Effector CD8-positive, alpha-beta T cell (primary cell): ENCODE data around the gene TEX50.
"Not testable (repeated sequence)": the region's sequence is repeated elsewhere in the genome, so short reads cannot be mapped to it uniquely, and the experiment has no call there.

Source experiments
- DNase-seq: peaks from one replicate; lab custom pipeline; 2025; lab: John Stamatoyannopoulos, UW

TEX50 gene

DNA sequence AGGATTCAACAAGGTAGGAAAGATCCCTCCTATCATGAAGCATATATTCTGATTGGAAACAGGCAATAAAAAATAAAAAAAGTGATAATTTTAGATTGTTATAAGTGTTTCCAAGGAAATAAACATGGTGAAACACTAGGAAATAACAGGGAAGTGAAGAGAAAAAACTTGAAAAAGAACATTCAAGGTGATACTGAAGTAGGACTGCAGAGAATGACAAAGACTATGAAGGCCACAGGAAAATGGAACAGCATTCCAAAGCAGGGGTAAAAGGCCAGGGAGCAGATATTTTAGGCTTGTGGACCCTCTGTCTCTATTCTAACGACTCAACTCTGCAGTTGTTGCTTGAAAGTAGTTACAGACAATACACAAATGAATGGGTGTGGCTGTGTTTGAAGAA, 26.6 kb downstream of the TEX50 start:
- no peak for DNase-seq

DNA sequence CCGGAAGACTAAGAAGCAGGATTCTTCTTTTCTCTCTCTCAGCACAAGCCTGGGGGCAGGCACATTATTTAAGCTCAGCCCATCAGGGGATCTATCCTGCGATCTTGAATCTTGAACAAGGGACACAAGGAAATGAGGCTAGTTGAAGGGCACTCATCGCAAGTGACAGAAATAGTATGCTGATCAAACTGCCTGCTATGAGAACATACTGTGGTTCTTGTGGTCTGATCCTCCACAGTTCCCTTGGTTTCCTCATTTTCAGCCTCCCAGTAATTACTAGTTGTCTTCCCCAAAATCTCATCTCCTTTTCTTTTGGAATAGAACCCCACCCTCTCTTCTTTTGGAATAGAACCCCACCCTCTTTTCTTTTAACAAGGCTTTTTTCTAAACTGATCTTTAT, 28.0 kb downstream of the TEX50 start:
- no peak for DNase-seq

DNA sequence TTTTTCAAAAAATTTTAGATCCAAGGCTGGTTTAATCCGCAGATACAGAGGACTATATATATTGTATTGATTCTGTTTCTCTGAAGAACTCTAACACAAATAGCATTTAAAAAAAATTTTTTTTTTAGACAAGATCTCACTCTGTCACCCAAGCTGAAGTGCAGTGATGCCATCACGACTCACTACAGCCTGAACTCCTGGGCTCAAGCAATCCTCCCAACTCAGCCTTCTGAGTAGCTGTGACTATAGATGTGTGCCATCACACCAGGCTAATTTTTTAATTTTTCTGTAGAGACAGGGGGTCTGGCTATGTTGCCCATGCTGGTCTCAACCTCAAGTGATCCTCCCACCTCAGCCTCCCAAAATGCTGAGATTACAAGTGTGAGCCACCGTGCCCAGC, 31.5 kb downstream of the TEX50 start:
- no peak for DNase-seq

- no peak for DNase-seq
Observed at GRCh38 chr1:173669491-173669941, 34.4 kb downstream of the TEX50 start, which contains the start of gene ANKRD45. Gene ANKRD45 (minus strand): TSS chr1:173669851. CDS start chr1:173659418, 10,433 bp downstream.

DNA sequence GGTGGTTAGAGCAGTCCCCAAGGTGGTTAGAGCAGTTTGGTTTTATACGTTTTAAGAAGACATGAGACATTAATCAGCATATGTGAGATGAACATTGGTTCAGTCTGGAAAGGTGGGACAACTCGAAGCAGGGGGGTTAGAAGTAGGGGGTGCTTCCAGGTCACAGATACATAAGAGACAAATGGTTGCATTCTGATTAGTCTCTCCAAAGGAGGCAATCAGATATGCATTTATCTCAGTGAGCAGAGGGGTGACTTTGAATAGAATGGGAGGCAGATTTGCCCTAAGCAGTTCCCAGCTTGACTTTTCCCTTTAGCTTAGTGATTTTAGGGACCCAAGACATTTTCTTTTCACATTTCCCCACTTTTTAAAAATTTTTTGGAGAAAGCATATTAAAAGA, 39.4 kb downstream of the TEX50 start:
- DNase-seq: not testable (repeated sequence)

- DNase-seq: not testable (repeated sequence)
Observed at GRCh38 chr1:173680152-173680551, 45.0 kb downstream of the TEX50 start.

DNA sequence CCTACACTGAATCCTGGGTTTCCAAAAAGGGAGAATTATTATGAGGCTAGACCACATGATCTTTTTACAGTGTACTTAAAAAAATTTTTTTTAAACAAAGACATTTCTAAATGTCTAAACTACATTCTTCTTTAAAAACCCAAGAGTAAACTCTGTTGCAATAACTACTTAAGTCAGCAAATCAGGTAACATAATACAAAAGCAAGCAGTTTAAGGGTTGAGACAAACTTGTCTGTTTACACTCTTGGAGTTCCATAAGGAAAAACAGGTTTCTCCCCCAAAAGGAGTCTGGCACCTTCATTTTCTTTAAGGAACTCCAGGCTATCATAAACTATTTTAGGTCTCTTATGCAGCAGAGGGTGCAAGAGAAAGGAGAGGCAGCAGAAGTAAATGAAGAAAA, 47.0 kb downstream of the TEX50 start:
- DNase-seq: no peak

DNA sequence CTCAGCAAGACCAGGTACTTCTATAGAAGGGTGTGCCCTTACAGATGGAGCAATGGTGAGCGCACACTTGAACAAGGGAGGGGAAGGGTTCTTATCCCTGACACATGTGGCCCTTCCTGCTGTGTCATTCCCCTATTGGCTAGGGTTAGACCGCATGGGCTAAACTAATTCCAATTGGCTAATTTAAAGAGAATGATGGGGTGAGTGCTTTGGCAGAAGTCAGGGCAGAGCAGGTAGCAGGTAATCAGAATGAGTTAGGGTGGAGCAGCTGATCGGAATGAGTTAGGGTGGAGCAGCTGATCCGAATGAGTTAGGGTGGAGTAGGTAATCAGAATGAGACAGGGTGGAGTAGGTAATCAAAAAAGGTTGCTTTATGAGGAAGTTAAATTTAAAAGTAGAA, 48.7 kb downstream of the TEX50 start:
- DNase-seq: not testable (repeated sequence)

DNA sequence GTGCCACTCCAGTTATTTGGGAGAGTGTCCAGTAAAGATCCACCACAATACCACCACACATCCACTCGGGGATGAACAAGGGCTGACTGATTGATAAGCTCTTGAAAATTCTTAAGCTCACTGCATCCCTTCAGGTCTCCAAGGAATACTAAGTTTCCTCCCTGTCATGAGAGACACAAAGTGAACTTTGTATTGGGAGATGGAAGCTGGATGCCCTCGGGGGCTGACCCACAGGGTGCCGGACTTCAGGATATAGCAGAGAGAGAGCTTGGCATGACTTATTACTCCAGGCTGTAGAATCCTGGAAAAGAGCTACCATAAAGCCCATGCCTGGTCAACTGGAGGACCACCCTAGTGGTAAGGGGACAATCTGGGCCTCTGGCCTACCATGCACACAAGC, 50.0 kb downstream of the TEX50 start:
- not testable (repeated sequence) for DNase-seq
